ENCODE measurements around the gene CENPP. TPM values are rescaled to one million over a fixed set of nuclear protein-coding genes. Genes with fewer than 3 reads are reported as not detected.

The CENPP gene
- total RNA-seq, 4 donors from 2014 or later, result 2.8 to 51.2 (median 4.9) TPM

- Histone ChIP-seq H3K27ac (no peak overlapping the region), H3K36me3 (no peaks in the 10 kb centered on the region), H3K4me1 (peaks cover 0 to 17% (median 2%) of the 10 kb centered on the region in 4 donors), H3K4me3 (no peak overlapping the region), H3K27me3 (no peaks in the 10 kb centered on the region), H3K9me3 (no peaks in the 10 kb centered on the region)
- TF ChIP-seq POLR2A (IDR thresholded peaks at IDR 0.05) (no peak), CTCF (IDR thresholded peaks at IDR 0.05) (no peak)
- no peak for DNase-seq
Observed at GRCh38 chr9:92402360-92402759, 76.6 kb downstream of the CENPP start.

GRCh38 chr9:92402826-92403745 is 77.3 kb downstream of the CENPP start:
- no peak for DNase-seq
- no peaks in the 10 kb centered on the region for H3K9me3 ChIP-seq
- H3K27me3 ChIP-seq, result no peaks in the 10 kb centered on the region
- H3K4me1 ChIP-seq, result peaks cover 0 to 17% (median 2%) of the 10 kb centered on the region in 4 donors
- no peaks in the 10 kb centered on the region for H3K36me3 ChIP-seq
- TF ChIP-seq POLR2A (IDR thresholded peaks at IDR 0.05) (no peak), CTCF (IDR thresholded peaks at IDR 0.05) (no peak)
- H3K4me3 ChIP-seq, result peak overlapping the region in 1 of 4 donors; percentile 24
- no peak overlapping the region for H3K27ac ChIP-seq

- no peaks in the 10 kb centered on the region for H3K36me3 ChIP-seq
- TF ChIP-seq POLR2A (IDR thresholded peaks at IDR 0.05) (no peak), CTCF (IDR thresholded peaks at IDR 0.05) (no peak)
- no peaks in the 10 kb centered on the region for H3K9me3 ChIP-seq
- DNase-seq, result no peak
- H3K27me3 ChIP-seq, result no peaks in the 10 kb centered on the region
- peaks cover 0 to 17% (median 2%) of the 10 kb centered on the region in 4 donors for H3K4me1 ChIP-seq
- peak within 1 kb of the TSS in 1 of 4 donors; percentile 24 for H3K4me3 ChIP-seq
- no peak within 1 kb of the TSS for H3K27ac ChIP-seq
Observed at GRCh38 chr9:92404042-92404836, 78.5 kb downstream of the CENPP start, which contains the start of gene OGN. Gene OGN (minus strand): TSS chr9:92404578. CDS start chr9:92403407, 1,171 bp downstream.

- Histone ChIP-seq H3K27me3 (no peaks in the 10 kb centered on the region), H3K27ac (peak overlapping the region in 1 of 4 donors; percentile 30), H3K4me3 (no peak overlapping the region), H3K4me1 (peaks cover 0 to 17% (median 2%) of the 10 kb centered on the region in 4 donors), H3K9me3 (no peaks in the 10 kb centered on the region), H3K36me3 (no peaks in the 10 kb centered on the region)
- no peak for DNase-seq
- TF ChIP-seq POLR2A (IDR thresholded peaks at IDR 0.05) (no peak), CTCF (IDR thresholded peaks at IDR 0.05) (no peak)
Observed at GRCh38 chr9:92405818-92406217, 80.1 kb downstream of the CENPP start.

GRCh38 chr9:92406477-92406876 is 80.7 kb downstream of the CENPP start:
- Histone ChIP-seq H3K4me3 (peak overlapping the region in 1 of 4 donors; percentile 12), H3K9me3 (no peaks in the 10 kb centered on the region), H3K4me1 (peaks cover 0 to 17% (median 2%) of the 10 kb centered on the region in 4 donors), H3K27me3 (no peaks in the 10 kb centered on the region), H3K36me3 (no peaks in the 10 kb centered on the region), H3K27ac (peak overlapping the region in 3 of 4 donors; percentile 12 to 34 (median 30))
- peak; percentile 46 to 61 (median 56) for DNase-seq
- TF ChIP-seq POLR2A (IDR thresholded peaks at IDR 0.05), result no peak
- TF ChIP-seq CTCF (IDR thresholded peaks at IDR 0.05), result no peak
